Activated B cell treated with CpG ODN at 0.5 μM for 24 hours (primary cell): Measurements from ENCODE around the gene PGBD5. TPM values are rescaled to one million over a fixed set of nuclear protein-coding genes. Genes with fewer than 3 reads are reported as not detected.

Experiments used
- ATAC-seq: fragments of 200-7000 bp; cut with Tn5 transposase; one replicate; pipeline ENCODE4 v1.10.0; 2021; ENCODE audit warnings: low read depth, mild to moderate bottlenecking, moderate library complexity
- CTCF ChIA-PET: fragments of 350-600 bp; sonication (Branson Sonifier 250); formaldehyde crosslinking; loops from one replicate; lab custom pipeline; 2021; ENCODE audit warnings: antibody characterized with exemption; lab: Charles Lee
- POLR2A ChIA-PET: fragments of 350-600 bp; sonication (Branson Sonifier 250); formaldehyde crosslinking; loops from one replicate; lab custom pipeline; 2021; ENCODE audit warnings: antibody characterized with exemption; lab: Charles Lee
- DNase-seq: peaks from one replicate; pipeline ENCODE4 v3.0.0; 2022
- H3K27ac Mint-ChIP-seq: one replicate; pipeline ENCODE4 v1.8.0; 2020; ENCODE audit warnings: mixed read lengths
- H3K27me3 Mint-ChIP-seq: one replicate; pipeline ENCODE4 v1.8.0; 2021; ENCODE audit warnings: mixed read lengths
- H3K36me3 Mint-ChIP-seq: one replicate; pipeline ENCODE4 v1.8.0; 2021; ENCODE audit warnings: low read depth, mixed read lengths
- H3K4me1 Mint-ChIP-seq: one replicate; pipeline ENCODE4 v1.8.0; 2021; ENCODE audit warnings: mixed read lengths
- H3K4me3 Mint-ChIP-seq: one replicate; pipeline ENCODE4 v1.8.0; 2020; ENCODE audit warnings: mild to moderate bottlenecking, mixed read lengths
- H3K9me3 Mint-ChIP-seq: one replicate; pipeline ENCODE4 v1.8.0; 2020; ENCODE audit warnings: mixed read lengths
- intact Hi-C: fragments of 100-400 bp; cut with micrococcal nuclease; formaldehyde crosslinking; loops from one replicate; pipeline ENCODE4 v1.15.1; 2024
- total RNA-seq: library from RNA; stranded (reverse); gene quantifications from 2 replicates; pipeline ENCODE4 v1.2.3, GENCODE V29; 2022
- TF ChIP-seq, protein P1 (sequence below): fragments of 200-600 bp; IDR thresholded peaks from one replicate; pipeline ENCODE4 v1.8.0; 2022; ENCODE audit warnings: antibody characterized with exemption, mild to moderate bottlenecking

The PGBD5 gene
- total RNA-seq, 1 donor from 2014 or later: not detected

DNA sequence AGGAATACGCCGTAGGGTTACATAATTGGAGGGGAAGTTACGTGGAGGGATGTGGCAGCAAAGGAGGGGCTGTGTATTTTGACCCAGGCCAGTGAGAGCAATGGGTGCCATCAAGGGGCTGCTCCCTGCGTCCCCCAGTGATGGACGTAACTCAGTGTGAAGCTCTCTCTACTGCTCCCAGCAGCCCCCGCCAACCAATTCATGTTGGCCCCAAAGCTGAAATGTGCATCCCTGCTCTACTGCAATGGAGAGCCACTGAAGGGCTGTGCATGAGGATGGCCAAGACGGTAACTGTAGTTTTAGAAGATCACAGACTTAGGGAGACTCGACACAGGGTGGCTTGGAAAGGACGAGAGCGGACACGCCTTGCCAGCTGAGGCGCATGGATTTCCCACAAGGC lies 38.3 kb downstream of the PGBD5 start:
- Mint-ChIP-seq H3K4me3 (no peak overlapping the region), H3K4me1 (no peaks in the 10 kb centered on the region), H3K27ac (no peak overlapping the region), H3K27me3 (peaks cover 22% of the 10 kb centered on the region), H3K9me3 (no peaks in the 10 kb centered on the region), H3K36me3 (no peaks in the 10 kb centered on the region)
- no peak for ATAC-seq
- TF ChIP-seq, protein P1, sequence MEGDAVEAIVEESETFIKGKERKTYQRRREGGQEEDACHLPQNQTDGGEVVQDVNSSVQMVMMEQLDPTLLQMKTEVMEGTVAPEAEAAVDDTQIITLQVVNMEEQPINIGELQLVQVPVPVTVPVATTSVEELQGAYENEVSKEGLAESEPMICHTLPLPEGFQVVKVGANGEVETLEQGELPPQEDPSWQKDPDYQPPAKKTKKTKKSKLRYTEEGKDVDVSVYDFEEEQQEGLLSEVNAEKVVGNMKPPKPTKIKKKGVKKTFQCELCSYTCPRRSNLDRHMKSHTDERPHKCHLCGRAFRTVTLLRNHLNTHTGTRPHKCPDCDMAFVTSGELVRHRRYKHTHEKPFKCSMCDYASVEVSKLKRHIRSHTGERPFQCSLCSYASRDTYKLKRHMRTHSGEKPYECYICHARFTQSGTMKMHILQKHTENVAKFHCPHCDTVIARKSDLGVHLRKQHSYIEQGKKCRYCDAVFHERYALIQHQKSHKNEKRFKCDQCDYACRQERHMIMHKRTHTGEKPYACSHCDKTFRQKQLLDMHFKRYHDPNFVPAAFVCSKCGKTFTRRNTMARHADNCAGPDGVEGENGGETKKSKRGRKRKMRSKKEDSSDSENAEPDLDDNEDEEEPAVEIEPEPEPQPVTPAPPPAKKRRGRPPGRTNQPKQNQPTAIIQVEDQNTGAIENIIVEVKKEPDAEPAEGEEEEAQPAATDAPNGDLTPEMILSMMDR: no peak
- ChIA-PET POLR2A (no interaction called here), CTCF (no interaction called here)
- DNase-seq: no peak
- intact Hi-C loops: no loop called here

DNA sequence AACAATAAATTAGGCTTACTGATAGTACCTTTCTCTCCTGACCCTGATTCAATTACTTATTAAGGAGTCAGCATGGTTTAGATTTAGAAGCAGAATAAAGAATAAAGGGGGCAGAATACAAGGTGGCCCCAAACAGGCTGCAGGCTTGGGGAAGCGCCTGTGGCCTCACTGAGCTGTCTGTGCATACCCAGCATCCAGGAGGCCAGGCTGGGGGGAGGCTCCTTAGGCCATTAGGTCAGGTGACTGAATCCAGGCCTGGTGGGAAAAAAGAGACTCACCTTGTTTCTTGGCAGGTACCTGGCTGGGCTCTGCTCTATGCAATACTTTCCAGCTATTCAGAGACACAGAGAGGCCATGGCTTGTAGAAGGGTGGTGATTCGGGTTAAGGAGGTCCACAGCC lies 38.8 kb downstream of the PGBD5 start:
- H3K36me3 Mint-ChIP-seq: no peaks in the 10 kb centered on the region
- ChIA-PET CTCF (no interaction called here), POLR2A (no interaction called here)
- DNase-seq: no peak
- H3K27me3 Mint-ChIP-seq: peaks cover 16% of the 10 kb centered on the region
- intact Hi-C loops: no loop called here
- no peak overlapping the region for H3K4me3 Mint-ChIP-seq
- no peaks in the 10 kb centered on the region for H3K9me3 Mint-ChIP-seq
- H3K27ac Mint-ChIP-seq: no peak overlapping the region
- no peaks in the 10 kb centered on the region for H3K4me1 Mint-ChIP-seq
- TF ChIP-seq, protein P1: no peak
- ATAC-seq: no peak

DNA sequence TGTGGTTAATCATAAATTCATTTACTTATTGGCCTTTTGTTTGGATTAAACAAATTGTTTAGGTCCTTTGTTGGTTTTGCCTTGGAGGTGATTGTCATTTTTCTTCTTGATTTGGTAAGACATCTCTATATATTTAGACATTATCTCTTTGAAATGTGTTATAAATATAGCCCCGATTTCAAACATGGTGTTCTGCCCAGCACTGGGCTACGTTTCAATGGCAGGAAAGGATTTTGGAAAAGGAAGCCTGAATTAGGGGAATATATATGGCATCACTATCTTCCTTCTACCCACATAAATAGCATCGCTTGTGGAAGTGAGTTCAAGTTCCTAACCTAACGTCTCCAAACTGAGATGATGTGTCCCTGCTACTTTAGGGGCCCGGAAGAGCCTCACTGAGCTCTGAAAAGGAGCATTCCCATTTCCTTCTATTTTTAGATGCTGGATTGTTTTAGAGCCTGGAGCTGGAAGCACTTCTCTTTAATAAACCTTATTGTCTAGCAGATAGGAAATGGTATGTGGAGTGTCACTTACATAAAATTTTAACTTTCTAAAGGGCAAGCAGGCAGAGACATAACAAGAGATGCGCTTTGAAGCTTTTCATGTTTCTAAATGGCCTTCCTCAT lies 39.4 kb downstream of the PGBD5 start:
- ATAC-seq (no peak), DNase-seq (no peak)
- Mint-ChIP-seq H3K4me1 (no peaks in the 10 kb centered on the region), H3K36me3 (no peaks in the 10 kb centered on the region), H3K9me3 (no peaks in the 10 kb centered on the region), H3K27ac (no peak overlapping the region), H3K27me3 (peaks cover 12% of the 10 kb centered on the region), H3K4me3 (no peak overlapping the region)
- intact Hi-C loops: no loop called here
- ChIA-PET POLR2A (no interaction called here), CTCF (no interaction called here)
- TF ChIP-seq, protein P1: no peak

DNA sequence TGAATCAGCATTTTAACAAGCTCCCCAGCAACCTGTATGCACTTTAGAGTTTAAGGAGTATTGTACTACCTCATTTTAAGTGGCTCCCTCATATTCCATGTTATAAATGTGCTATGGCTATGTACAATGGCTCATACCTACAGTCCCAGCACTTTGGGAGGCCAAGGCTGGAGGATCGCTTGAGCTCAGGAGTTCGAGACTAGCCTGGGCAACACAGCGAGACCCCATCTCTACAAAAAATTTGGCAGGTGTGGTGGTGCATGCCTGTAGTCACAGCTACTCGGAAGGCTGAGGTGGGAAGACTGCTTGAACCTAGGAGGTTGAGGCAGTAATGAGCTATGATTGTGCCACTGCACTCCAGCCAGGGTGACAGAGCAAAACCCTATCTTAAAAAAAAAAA lies 40.2 kb downstream of the PGBD5 start:
- H3K4me3 Mint-ChIP-seq: no peak overlapping the region
- POLR2A ChIA-PET: no interaction called here
- no peak for ATAC-seq
- intact Hi-C loops: no loop called here
- peaks cover 7% of the 10 kb centered on the region for H3K27me3 Mint-ChIP-seq
- no peaks in the 10 kb centered on the region for H3K36me3 Mint-ChIP-seq
- DNase-seq: no peak
- no peaks in the 10 kb centered on the region for H3K4me1 Mint-ChIP-seq
- no peak overlapping the region for H3K27ac Mint-ChIP-seq
- CTCF ChIA-PET: no interaction called here
- no peaks in the 10 kb centered on the region for H3K9me3 Mint-ChIP-seq
- TF ChIP-seq, protein P1: no peak

DNA sequence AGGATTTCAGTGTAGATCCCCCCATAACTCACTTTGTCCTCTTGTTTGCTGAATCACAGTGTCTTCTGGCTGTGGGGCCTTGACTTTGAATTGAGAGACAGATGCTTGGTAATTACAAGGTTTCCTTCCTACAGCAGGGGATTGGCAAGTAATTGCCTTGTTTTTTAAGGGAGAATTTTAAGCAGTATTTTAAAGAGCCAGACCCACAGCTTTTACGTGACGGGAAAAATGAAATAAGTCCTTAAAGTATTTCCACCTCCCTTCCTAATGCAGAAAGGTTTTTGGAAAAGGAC lies 41.0 kb downstream of the PGBD5 start:
- no peaks in the 10 kb centered on the region for H3K4me1 Mint-ChIP-seq
- H3K36me3 Mint-ChIP-seq: no peaks in the 10 kb centered on the region

More for the DNA sequence above, 41.0 kb downstream of the PGBD5 start:
- ATAC-seq (no peak), DNase-seq (no peak)
- CTCF ChIA-PET: no interaction called here
- intact Hi-C loops: no loop called here
- Mint-ChIP-seq H3K27ac (no peak overlapping the region), H3K4me3 (no peak overlapping the region), H3K9me3 (no peaks in the 10 kb centered on the region), H3K27me3 (peaks cover 3% of the 10 kb centered on the region)
- POLR2A ChIA-PET: no interaction called here
- TF ChIP-seq, protein P1: no peak
